Measurements from ENCODE around the gene RCOR1.

The RCOR1 gene

GRCh38 chr14:102668291-102668873 lies 75.9 kb downstream of the RCOR1 start:
- in situ Hi-C loops (cut with HindIII; ENCODE audit: low sequenced_read_pairs), result no loop called here
- H3K4me3 ChIP-seq (ENCODE audit: low read depth, low read length), result no peak overlapping the region
- DNase-seq (ENCODE audit: low read depth, low spot score), result no peak
- TF ChIP-seq CTCF (IDR thresholded peaks at IDR 0.05; ENCODE audit: low read depth, low read length), result no peak

- no peak for DNase-seq (ENCODE audit: low read depth, low spot score)
- TF ChIP-seq CTCF (IDR thresholded peaks at IDR 0.05; ENCODE audit: low read depth, low read length), result no peak
- H3K4me3 ChIP-seq (ENCODE audit: low read depth, low read length), result no peak overlapping the region
- in situ Hi-C loops (cut with HindIII; ENCODE audit: low sequenced_read_pairs), result no loop called here
These were observed 79.0 kb downstream of the RCOR1 start for GRCh38 chr14:102671410-102671809.

- TF ChIP-seq CTCF (IDR thresholded peaks at IDR 0.05; ENCODE audit: low read depth, low read length), result no peak
- H3K4me3 ChIP-seq (ENCODE audit: low read depth, low read length), result no peak overlapping the region
- DNase-seq (ENCODE audit: low read depth, low spot score), result no peak
- in situ Hi-C loops (cut with HindIII; ENCODE audit: low sequenced_read_pairs), result no loop called here
These were observed 80.0 kb downstream of the RCOR1 start for GRCh38 chr14:102672410-102672960.

- no peak for TF ChIP-seq CTCF (IDR thresholded peaks at IDR 0.05; ENCODE audit: low read depth, low read length)
- no peak overlapping the region for H3K4me3 ChIP-seq (ENCODE audit: low read depth, low read length)
- in situ Hi-C loops (cut with HindIII; ENCODE audit: low sequenced_read_pairs), result no loop called here
- no peak for DNase-seq (ENCODE audit: low read depth, low spot score)
These were observed 82.9 kb downstream of the RCOR1 start for GRCh38 chr14:102675396-102675795.

GRCh38 chr14:102678394-102678793 lies 85.9 kb downstream of the RCOR1 start:
- in situ Hi-C loops (cut with HindIII; ENCODE audit: low sequenced_read_pairs), result no loop called here
- TF ChIP-seq CTCF (IDR thresholded peaks at IDR 0.05; ENCODE audit: low read depth, low read length), result no peak
- H3K4me3 ChIP-seq (ENCODE audit: low read depth, low read length), result no peak overlapping the region
- no peak for DNase-seq (ENCODE audit: low read depth, low spot score)

GRCh38 chr14:102683399-102684297 lies 91.2 kb downstream of the RCOR1 start:
- TF ChIP-seq CTCF (IDR thresholded peaks at IDR 0.05; ENCODE audit: low read depth, low read length), result no peak
- in situ Hi-C loops (cut with HindIII; ENCODE audit: low sequenced_read_pairs), result no loop called here
- H3K4me3 ChIP-seq (ENCODE audit: low read depth, low read length), result no peak overlapping the region
- no peak for DNase-seq (ENCODE audit: low read depth, low spot score)
